GM19468 (cell line): ENCODE results near the gene PARD3.
"Not testable (repeated sequence)": the region's sequence is repeated elsewhere in the genome, so short reads cannot be mapped to it uniquely, and the experiment has no call there.

ENCODE experiments used
- ATAC-seq: cut with Tn5 transposase; IDR thresholded peaks from one replicate; pipeline ENCODE4 v1.9.1; 2021; ENCODE audit warnings: mild to moderate bottlenecking, moderate library complexity, moderate number of reproducible peaks; ENCODE audit not compliant: unreplicated experiment; ENCODE audit errors: extremely low read depth

Gene PARD3

DNA sequence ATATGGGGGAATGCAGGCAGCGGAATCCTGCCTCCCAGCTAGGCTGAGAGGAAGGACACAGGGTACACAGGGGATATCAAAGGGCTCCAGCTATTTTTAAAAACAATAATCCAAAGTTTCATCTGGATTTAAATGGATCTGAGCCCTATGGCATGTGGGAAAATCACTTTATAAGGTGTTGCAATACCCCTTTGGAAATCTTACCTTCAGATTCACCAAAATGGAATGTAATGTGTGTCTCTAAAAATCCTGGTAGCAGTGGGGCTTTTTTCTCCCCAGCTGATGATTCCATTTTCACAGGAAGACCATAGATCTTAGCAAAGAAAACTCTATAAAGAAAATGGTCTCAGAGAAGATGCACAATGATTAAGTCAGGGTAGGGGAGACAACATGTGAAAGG lies 722.2 kb downstream of the PARD3 start:
- no peak for ATAC-seq

DNA sequence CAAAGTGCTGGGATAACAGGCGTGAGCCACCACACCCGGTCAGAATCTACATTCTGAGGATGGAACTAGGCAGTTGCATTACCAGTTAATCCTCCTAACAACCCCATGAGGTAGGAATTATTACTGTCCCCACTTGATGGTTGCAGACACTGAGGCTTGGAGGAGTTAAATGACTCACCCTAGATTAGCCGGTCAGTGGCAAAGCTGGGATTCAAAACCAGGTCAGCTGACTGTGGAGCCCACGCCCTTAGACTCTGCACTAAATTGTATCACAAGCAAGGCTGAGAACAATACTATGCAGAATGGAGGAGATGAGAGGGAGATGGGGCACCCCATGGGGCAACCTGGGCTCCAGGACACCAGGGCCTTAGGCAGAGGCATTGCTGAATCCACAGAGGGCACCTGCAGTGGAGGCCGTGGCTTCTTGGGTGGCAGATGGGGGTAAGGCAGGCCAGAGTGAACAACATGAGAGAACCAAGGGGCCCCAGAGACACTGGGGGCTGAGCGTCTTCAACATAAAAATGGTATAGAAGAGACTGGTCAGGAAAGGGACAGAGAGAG lies 723.4 kb downstream of the PARD3 start:
- no peak for ATAC-seq

DNA sequence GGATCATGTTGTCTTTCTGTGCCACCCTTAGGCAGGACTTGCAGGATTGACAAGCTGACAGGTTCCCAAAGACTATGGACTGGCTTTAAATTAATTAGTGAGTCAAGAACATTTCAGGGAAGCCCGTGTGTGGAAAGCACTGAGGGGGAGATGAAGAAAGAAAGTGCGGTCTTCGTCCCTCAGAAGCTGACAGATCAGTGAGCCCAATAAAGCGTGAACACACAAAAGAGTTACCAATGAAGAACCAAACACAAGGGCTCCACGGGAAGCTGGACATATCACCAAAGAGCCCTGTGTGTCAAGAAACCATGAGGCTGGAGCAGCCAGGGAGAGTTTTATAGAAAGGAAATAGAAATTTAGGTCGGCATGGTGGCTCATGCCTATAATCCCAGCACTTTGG lies 725.8 kb downstream of the PARD3 start:
- no peak for ATAC-seq

DNA sequence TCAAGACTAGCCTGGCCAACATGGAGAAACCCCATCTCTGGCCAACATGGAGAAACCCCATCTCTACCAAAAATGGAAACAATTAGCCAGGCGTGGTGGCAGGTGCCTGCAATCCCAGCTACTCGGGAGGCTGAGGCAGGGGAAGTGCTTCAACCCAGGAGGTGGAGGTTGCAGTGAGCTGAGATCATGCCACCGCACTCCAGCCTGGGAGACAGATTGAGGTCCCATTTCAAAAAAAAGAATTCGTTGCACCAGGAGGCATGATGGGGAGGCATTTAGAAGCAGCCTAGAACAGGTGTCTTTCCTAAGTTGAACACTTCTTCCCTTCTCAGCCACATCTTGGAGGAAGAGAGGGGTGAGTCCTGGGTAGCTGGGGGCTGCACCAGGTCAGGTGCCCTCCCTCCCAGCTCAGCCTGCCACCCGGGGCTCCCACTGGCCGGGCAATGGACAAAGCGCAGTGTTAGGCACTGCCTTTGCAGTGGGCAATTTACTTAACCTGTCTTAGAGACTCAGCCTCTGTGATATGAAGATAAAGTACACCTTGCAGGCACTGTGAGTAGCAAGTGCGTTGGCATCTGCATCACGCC lies 726.8 kb downstream of the PARD3 start:
- no peak for ATAC-seq

- ATAC-seq: no peak
These were observed 728.0 kb downstream of the PARD3 start for GRCh38 chr10:34087095-34087418.

- ATAC-seq: no peak
These were observed 731.5 kb downstream of the PARD3 start for GRCh38 chr10:34083567-34083966.

- no peak for ATAC-seq
These were observed 733.1 kb downstream of the PARD3 start for GRCh38 chr10:34081948-34082347.

DNA sequence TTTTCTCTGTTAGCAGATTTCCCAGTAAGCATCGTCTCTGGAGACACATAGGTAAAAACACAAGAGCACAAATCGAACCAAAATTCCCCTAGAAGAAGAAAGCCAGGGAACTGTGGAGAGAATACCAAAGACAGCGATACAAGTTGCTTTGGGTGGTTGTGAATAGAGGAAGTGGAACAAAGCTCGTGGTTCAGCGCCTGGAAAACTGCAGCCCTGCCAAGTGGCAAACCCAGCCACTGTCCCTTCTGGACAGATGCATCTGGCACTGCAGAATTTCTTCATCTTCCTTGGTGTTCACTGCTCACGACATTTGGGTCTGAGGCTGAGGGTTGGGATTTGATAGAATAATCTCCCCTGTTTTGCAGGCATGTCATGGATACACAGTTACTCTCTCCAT lies 733.8 kb downstream of the PARD3 start:
- no peak for ATAC-seq

DNA sequence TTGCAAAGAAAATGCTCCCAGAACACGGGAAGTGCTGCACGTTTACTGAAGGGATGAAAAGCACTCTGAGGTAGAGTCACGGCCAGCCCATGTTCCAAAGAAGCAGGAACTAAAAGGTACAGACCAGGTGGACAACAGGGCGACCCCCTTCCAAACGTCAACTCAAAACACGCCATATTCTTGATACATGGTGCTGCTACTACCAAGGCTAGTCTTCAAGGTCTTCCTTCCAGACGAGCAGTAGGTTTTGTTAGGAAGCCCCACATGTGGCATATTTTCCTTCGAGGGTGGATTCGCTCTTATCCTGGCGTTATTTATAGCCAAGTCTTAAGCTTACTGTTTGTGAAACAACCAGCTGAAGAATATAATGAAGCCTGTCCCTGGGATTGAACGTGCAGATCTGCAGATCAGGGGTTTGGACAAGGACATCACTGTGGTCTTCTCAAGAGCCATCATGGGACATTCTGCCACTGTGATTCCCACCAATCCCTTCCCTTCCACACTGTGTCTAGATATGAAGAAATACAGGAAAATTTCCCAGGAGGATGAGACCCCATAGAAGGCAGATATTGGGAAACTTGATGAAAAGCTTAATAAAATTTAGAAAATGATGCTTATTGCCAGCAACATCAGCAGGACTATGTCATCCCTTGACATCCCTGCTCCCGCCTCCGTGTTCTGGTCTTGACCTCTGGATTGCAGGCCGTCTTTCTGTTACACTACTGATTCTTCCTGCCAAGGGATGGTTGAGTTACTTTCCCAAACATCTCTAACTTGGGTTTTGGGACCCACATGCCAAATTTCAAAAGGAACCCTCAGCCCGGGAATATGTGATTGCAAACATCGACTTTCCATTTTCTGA lies 734.4 kb downstream of the PARD3 start:
- no peak for ATAC-seq

- ATAC-seq: no peak
These were observed 735.2 kb downstream of the PARD3 start for GRCh38 chr10:34079702-34080484.

- ATAC-seq: no peak
These were observed 736.2 kb downstream of the PARD3 start for GRCh38 chr10:34078745-34079470.

DNA sequence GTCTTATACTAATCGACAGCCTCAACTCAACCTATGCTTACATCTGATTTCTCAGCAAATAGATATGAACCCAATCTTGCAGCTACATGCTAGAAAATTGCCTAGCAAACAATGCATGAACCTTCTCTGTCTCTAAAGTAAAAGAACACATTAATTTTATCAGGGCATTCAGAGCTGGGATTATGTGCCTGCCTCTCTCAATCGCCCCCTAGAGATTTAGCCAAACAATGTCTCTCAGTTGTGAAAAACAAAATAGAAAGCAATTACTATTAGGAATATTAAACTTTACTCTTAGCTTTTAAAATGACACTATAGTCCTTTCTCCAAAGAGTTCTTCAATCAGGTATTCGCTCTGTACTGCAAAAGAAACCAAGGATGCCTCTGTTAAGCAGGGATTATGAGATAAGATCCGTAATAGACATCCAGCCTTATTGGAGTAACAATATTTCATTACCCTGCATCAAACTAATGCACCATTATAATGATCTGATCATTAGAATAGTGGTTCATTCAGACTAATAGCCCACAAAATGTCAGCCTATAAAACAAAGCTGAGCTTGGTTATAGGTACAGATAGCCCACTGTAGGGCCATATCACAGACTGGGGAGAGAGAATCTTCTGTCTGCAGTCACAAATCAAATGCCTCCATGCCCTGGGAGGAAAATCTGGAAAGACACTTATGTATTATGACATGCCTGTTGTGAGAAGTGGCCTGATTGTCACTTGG lies 736.9 kb downstream of the PARD3 start:
- ATAC-seq: no peak

GRCh38 chr10:34076443-34076842 lies 738.7 kb downstream of the PARD3 start:
- no peak for ATAC-seq

DNA sequence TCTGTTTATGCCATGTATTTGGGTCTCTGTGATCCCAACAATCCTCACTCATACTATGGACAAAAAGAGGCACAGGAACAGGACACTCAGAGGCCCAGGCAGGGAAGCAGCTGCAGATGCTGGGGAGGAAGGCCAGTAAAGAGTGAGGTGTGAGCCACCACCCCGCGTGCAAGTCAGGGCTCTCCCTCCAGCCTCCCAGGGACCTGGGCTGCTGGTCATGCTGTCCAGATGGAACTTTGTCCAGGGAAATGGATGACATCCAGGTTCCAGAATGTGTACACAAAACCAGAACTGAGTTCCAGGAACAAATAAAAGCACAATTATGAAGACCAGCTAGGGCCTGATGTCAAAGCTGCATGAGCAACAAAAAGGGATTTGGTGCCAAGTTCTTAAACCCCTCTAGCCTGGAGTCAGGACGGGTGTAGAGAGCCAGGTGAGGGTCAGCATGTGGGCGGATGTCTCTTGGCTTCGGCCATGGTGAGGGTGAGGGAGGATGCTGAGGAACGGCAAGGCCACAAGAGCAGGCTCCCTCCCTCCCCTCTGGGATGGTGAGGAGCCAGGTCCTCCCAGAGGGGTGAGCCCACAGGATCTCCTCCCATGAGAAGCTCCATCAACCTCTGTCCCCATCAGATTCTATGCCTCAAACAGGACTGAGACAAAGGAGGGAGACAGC lies 739.7 kb downstream of the PARD3 start:
- no peak for ATAC-seq

DNA sequence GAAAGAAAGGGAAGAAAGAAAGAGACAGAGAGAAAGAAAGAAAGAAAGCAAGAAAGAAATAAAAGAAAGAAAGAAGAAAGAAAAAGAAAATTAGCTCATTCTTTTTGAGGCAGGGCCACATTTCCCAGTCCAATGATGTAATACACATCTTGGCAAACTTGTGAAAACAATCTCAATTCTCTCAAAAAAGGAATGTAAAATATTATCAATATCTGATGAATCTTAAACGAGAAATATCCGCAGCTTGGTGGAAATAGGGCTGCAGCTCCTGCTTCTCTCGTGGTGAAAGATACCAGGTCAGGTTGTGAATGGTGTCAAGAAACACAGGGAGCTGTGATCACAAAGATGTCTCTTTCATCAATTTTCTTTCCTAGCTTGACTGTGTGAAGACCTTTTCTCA lies 741.0 kb downstream of the PARD3 start:
- no peak for ATAC-seq

GRCh38 chr10:34067741-34068140 lies 747.4 kb downstream of the PARD3 start:
- not testable (repeated sequence) for ATAC-seq

DNA sequence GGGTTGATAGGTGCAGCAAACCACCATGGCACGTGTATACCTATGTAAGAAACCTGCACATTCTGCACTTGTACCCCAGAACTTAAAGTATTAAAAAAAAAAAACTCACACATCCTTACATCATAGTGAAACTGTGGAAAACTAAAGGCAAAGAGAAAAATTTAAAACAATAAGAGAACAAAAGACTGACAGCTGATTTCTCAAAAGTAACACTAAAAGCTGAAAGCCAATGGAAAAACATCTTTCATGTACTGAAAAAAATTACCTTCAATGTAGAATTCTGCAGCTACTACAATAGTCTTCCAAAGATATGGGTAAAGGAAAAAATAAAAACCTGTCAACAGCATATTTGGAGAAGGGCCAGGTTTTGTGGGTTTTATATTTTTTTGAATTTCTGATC lies 751.5 kb downstream of the PARD3 start:
- ATAC-seq: no peak

DNA sequence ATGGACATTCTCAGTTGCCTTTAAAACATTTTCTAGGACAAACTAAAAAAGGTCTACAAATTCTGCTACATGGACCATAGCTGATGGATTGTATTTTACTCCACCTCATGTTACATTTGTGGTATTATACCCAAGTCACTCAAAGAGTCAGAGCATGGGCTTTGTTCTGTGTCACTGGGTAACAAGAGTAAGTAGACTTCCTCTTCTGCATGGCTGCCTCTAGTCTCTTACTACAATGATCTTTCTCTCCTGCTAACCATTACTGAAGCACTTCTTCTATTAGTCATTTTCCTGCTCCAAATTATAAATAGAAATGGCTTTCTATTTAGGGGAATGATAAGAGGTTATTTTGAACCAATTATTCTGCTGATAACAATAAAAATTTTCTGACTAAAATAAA lies 753.3 kb downstream of the PARD3 start:
- no peak for ATAC-seq
